HCT116 (cell line): ENCODE results near the gene FAM181B. TPM values are rescaled to one million over a fixed set of nuclear protein-coding genes. Genes with fewer than 3 reads are reported as not detected.

Experiments
- ATAC-seq: fragments of 200-7000 bp; cut with Tn5 transposase; 2 replicates; pipeline ENCODE4 v1.9.1; 2020; ENCODE audit warnings: mild to moderate bottlenecking, moderate library complexity
- BruUV-seq: library from RNA; stranded (reverse); fragments of 400-500 nt; replicated peaks from 2 replicates; lab custom pipeline; 2021; lab: Mats Ljungman, UMichigan
- CTCF ChIA-PET: fragments of 300-600 bp; sonication (Branson Sonifier 250); formaldehyde crosslinking; loops from one replicate; lab custom pipeline; 2021; ENCODE audit warnings: antibody characterized with exemption; lab: Charles Lee
- POLR2A ChIA-PET: fragments of 300-600, 350-600 bp; sonication (Branson Sonifier 250); formaldehyde crosslinking; loops from one replicate; lab custom pipeline; 2021; ENCODE audit warnings: antibody characterized with exemption; lab: Charles Lee
- RAD21 ChIA-PET, 2 experiments: fragments of 300-600 bp; sonication (Branson Sonifier 250); formaldehyde crosslinking; loops; one replicate each; lab custom pipeline; 2023; ENCODE audit warnings: low total read pairs in 2 of 2; ENCODE audit not compliant: uncharacterized antibody in 2 of 2, unreplicated experiment in 2 of 2, low non-redundant PET in 1 of 2; lab: Charles Lee
- DNase-seq: peaks from one replicate; pipeline ENCODE4 v3.0.0-alpha.2; 2010; ENCODE audit warnings: low read depth, low spot score
- H2AFZ ChIP-seq: fragments of 200-600 bp; shearing (Covaris generic), sonication (generic); 2 replicates; pipeline ENCODE4 v1.6.1; 2017; ENCODE audit warnings: low read depth, mixed run types, mixed read lengths, antibody characterized with exemption, low read length; ENCODE audit not compliant: poor library complexity, severe bottlenecking
- H3K27ac ChIP-seq: 2 replicates; pipeline ENCODE4 v1.5.1; 2012; ENCODE audit warnings: low read depth, low read length
- H3K27me3 ChIP-seq: fragments of 200-600 bp; sonication (generic); 2 replicates; pipeline ENCODE4 v1.6.1; 2016; ENCODE audit warnings: mixed run types, low read length, mixed read lengths; ENCODE audit not compliant: insufficient read depth
- H3K36me3 ChIP-seq, 2 experiments: fragments of 200-500 bp in 1 of 2; fragments of 200-600 bp in 1 of 2; sonication (Bioruptor generic) in 1 of 2; sonication (generic) in 1 of 2; 2 replicates each; pipeline versions ENCODE4 v1.5.1 to v1.6.1; 2014 to 2016; ENCODE audit warnings: low read length in 2 of 2, inconsistent platforms in 1 of 2, mixed read lengths in 1 of 2, mixed run types in 1 of 2; ENCODE audit not compliant: insufficient read depth in 2 of 2, control insufficient read depth in 1 of 2
- H3K4me1 ChIP-seq, 2 experiments: fragments of 200-600 bp in 1 of 2; sonication (generic) in 1 of 2; 2 replicates each; pipeline versions ENCODE4 v1.5.1 to v1.6.1; 2012 to 2017; ENCODE audit warnings: low read length in 2 of 2, inconsistent platforms in 1 of 2, mild to moderate bottlenecking in 1 of 2, mixed read lengths in 1 of 2, mixed run types in 1 of 2, moderate library complexity in 1 of 2; ENCODE audit not compliant: insufficient read depth in 2 of 2, control insufficient read depth in 1 of 2
- H3K4me2 ChIP-seq: fragments of 200-600 bp; sonication (generic); 2 replicates; pipeline ENCODE4 v1.6.1; 2017; ENCODE audit warnings: mixed run types, low read length, mixed read lengths
- H3K4me3 ChIP-seq, 2 experiments: fragments of 200-600 bp in 1 of 2; sonication (generic) in 1 of 2; replicated peaks in 1 of 2; 2 replicates each; pipeline ENCODE4 v1.5.1; 2011 to 2016; ENCODE audit warnings: low read length in 2 of 2, control low read depth in 1 of 2, low read depth in 1 of 2, mild to moderate bottlenecking in 1 of 2, mixed read lengths in 1 of 2, mixed run types in 1 of 2
- H3K79me2 ChIP-seq: fragments of 200-600 bp; sonication (generic); 2 replicates; pipeline ENCODE4 v1.6.1; 2017; ENCODE audit warnings: mild to moderate bottlenecking, mixed run types, low read length, moderate library complexity, mixed read lengths; ENCODE audit not compliant: insufficient read depth
- H3K9ac ChIP-seq: fragments of 200-600 bp; sonication (generic); 2 replicates; pipeline ENCODE4 v1.6.1; 2016; ENCODE audit warnings: low read length, mixed read lengths
- H3K9me2 ChIP-seq: fragments of 200-600 bp; sonication (generic), shearing (Covaris generic); 2 replicates; pipeline ENCODE4 v1.6.1; 2017; ENCODE audit warnings: mixed run types, mild to moderate bottlenecking, moderate library complexity; ENCODE audit not compliant: insufficient read depth
- H3K9me3 ChIP-seq, 2 experiments: fragments of 200-500 bp in 1 of 2; fragments of 200-600 bp in 1 of 2; sonication (Bioruptor generic) in 1 of 2; sonication (generic) in 1 of 2; 2 replicates each; pipeline ENCODE4 v1.6.1; 2014 to 2017; ENCODE audit warnings: low read length in 2 of 2, mixed read lengths in 2 of 2, inconsistent platforms in 1 of 2, low read depth in 1 of 2, mild to moderate bottlenecking in 1 of 2, mixed run types in 1 of 2, moderate library complexity in 1 of 2; ENCODE audit not compliant: control insufficient read depth in 1 of 2, insufficient read depth in 1 of 2
- H4K20me1 ChIP-seq: fragments of 200-600 bp; sonication (generic), shearing (Covaris generic); 2 replicates; pipeline ENCODE4 v1.6.1; 2017; ENCODE audit warnings: mixed run types, mild to moderate bottlenecking, moderate library complexity; ENCODE audit not compliant: insufficient read depth
- CBX3 ChIP-seq: IDR thresholded peaks from 2 replicates; pipeline ENCODE4 v1.6.1; 2012; ENCODE audit warnings: low read depth
- EGR1 ChIP-seq: IDR thresholded peaks from 2 replicates; pipeline ENCODE4 v1.6.1; 2012; ENCODE audit warnings: low read depth
- ELF1 ChIP-seq: IDR thresholded peaks from 2 replicates; pipeline ENCODE4 v1.6.1; 2012; ENCODE audit warnings: low read depth, borderline replicate concordance
- EZH2 ChIP-seq: fragments of 200-600 bp; sonication (generic); IDR thresholded peaks from 2 replicates; pipeline ENCODE4 v1.6.1; 2017; ENCODE audit warnings: antibody characterized with exemption, mixed run types
- FOSL1 ChIP-seq: IDR thresholded peaks from 2 replicates; pipeline ENCODE4 v1.6.1; 2012; ENCODE audit warnings: low read depth
- POLR2AphosphoS5 ChIP-seq: IDR thresholded peaks from 2 replicates; pipeline ENCODE4 v1.6.1; 2011; ENCODE audit warnings: mild to moderate bottlenecking, low read depth, low read length, moderate library complexity
- RAD21 ChIP-seq: IDR thresholded peaks from 2 replicates; pipeline ENCODE4 v1.6.1; 2012; ENCODE audit warnings: low read depth, mild to moderate bottlenecking
- SRF ChIP-seq: IDR thresholded peaks from 2 replicates; pipeline ENCODE4 v1.6.1; 2012; ENCODE audit warnings: low read depth
- ZFX ChIP-seq: fragments of 450-650 bp; IDR thresholded peaks from 2 replicates; pipeline ENCODE4 v1.6.1; 2017
- intact Hi-C: fragments of 100-400 bp; cut with micrococcal nuclease; formaldehyde crosslinking; loops from 2 replicates; pipeline ENCODE4 v1.10.0; 2022
- total RNA-seq: library from RNA; stranded (reverse); gene quantifications from one replicate; pipeline ENCODE4 v1.2.1, GENCODE V29; 2021; ENCODE audit not compliant: unreplicated experiment

FAM181B gene
- total RNA-seq, 1 experiment from 2014 or later, result not detected

DNA sequence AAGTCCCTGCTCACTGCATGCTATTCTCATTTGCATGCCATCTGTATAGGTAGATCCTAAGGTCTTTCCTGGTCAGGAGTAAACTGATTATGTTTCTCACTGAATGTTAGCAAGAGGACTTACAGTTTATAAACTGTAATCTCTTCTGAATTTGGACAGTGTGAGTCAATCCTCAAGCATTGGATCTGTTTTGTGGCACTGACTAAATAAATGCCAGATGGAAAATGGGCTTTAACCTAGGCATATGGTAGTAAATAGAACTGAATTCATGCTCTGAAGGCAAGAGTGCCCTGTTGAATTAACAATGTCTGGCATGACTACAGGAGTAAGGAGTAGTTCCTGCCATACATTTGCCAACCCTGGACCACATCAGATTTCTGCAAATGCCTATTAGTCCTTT is 11.4 kb downstream of the FAM181B start:
- H3K9ac ChIP-seq, result no peak overlapping the region
- no peak overlapping the region for H3K4me2 ChIP-seq
- H3K4me3 ChIP-seq, result no peak overlapping the region
- no peaks in the 10 kb centered on the region for H3K9me2 ChIP-seq
- CTCF ChIA-PET, result no interaction called here
- BruUV-seq, result no TSS peak
- H3K79me2 ChIP-seq, result no peaks in the 10 kb centered on the region
- no peaks in the 10 kb centered on the region for H3K36me3 ChIP-seq
- H2AFZ ChIP-seq, result no peak overlapping the region
- no peaks in the 10 kb centered on the region for H4K20me1 ChIP-seq
- intact Hi-C loops, result no loop called here
- no peaks in the 10 kb centered on the region for H3K4me1 ChIP-seq
- RAD21 ChIA-PET, result no interaction called here
- H3K27ac ChIP-seq, result no peak overlapping the region
- peaks cover 11% of the 10 kb centered on the region; the same call in 1 of the 2 replicates for H3K27me3 ChIP-seq
- ATAC-seq (no peak), DNase-seq (no peak)
- no peaks in the 10 kb centered on the region for H3K9me3 ChIP-seq
- no peak for TF ChIP-seq CBX3
- no peak for TF ChIP-seq FOSL1
- POLR2A ChIA-PET, result no interaction called here

DNA sequence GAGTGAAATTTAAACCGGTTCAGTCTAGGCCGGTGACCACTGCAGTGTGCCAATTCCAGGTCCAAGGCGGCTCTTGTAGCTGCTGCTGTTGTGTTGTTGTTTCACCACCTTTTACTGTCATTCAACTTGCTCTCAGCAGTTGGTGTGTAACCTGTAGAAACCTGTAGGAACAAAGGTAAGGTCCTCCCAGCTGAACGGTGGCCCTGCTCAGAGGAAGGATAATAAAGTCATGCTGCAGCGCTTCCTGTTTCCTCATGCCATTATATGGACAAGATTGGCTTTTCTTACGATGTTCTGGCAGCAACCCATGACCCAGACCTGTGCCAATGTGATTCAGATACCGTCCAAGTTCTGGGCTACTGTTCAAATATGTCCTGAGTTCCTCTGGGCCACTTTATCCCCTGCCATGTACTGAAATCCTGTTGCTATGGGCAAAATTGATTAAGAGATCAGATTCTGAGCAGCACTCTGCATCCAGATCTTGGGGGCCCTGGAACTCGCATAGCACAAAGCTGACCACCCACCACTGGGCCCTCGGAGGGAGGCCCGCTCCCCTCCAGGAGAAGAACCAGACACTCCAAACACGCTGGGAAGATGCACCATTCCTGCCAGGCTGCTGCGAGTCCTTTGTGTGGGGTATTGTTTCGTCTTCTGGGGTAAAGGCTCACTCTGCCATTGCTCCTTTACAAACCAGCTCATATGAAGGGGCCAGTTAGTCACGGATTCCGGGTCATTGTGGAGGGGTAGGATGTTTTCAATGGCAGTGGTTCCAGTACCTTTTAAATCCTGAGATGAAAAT is 13.2 kb downstream of the FAM181B start:
- H3K9me2 ChIP-seq, result no peaks in the 10 kb centered on the region
- ChIA-PET POLR2A (no interaction called here), RAD21 (no interaction called here), CTCF (interaction anchor here (1.1 kb wide), 1 partner anchor 181 kb away, joined by 3 read pairs; the partner anchor contains the start of gene DDIAS)
- intact Hi-C loops, result no loop called here
- no peak for DNase-seq
- no peak overlapping the region for H3K9ac ChIP-seq
- H3K9me3 ChIP-seq, result no peaks in the 10 kb centered on the region
- H3K4me3 ChIP-seq, result no peak overlapping the region
- no peaks in the 10 kb centered on the region for H3K36me3 ChIP-seq
- no peak for ATAC-seq
- BruUV-seq, result no TSS peak
- H3K27ac ChIP-seq, result no peak overlapping the region
- TF ChIP-seq ZFX, result no peak
- TF ChIP-seq EGR1, result no peak
- no peak for TF ChIP-seq EZH2
- no peak for TF ChIP-seq SRF
- no peak for TF ChIP-seq RAD21
- TF ChIP-seq ELF1, result no peak
- no peak for TF ChIP-seq POLR2AphosphoS5
- H3K4me1 ChIP-seq, result no peaks in the 10 kb centered on the region
- H3K27me3 ChIP-seq, result peaks cover 11% of the 10 kb centered on the region; the same call in 1 of the 2 replicates
- H3K79me2 ChIP-seq, result no peaks in the 10 kb centered on the region
- H2AFZ ChIP-seq, result no peak overlapping the region
- no peak overlapping the region for H3K4me2 ChIP-seq
- H4K20me1 ChIP-seq, result no peaks in the 10 kb centered on the region
